Liver (tissue), 9 donors: Measurements from ENCODE around the gene CAPSL. TPM values are rescaled to one million over a fixed set of nuclear protein-coding genes. Genes with fewer than 3 reads are reported as not detected.

ENCODE experiments used
- DNase-seq: peaks from one replicate; pipeline ENCODE4 v3.0.0-alpha.2; 2017; ENCODE audit warnings: low spot score
- H3K27ac ChIP-seq, 2 donors: one replicate each; pipeline ENCODE4 v1.7.0; 2013; ENCODE audit warnings: inconsistent platforms in 2 of 2, low read length in 2 of 2, control low read depth in 1 of 2, low read depth in 1 of 2, mild to moderate bottlenecking in 1 of 2
- H3K27me3 ChIP-seq, 4 donors: one replicate each; pipeline versions ENCODE4 v1.6.1 to v1.7.0; 2013; ENCODE audit warnings: low read length in 3 of 4, inconsistent platforms in 1 of 4, mild to moderate bottlenecking in 1 of 4, moderate library complexity in 1 of 4; ENCODE audit not compliant: control insufficient read depth in 4 of 4, insufficient read depth in 4 of 4
- H3K36me3 ChIP-seq, 4 donors: one replicate each; pipeline versions ENCODE4 v1.6.1 to v1.7.0; 2013; ENCODE audit warnings: low read length in 3 of 4, mild to moderate bottlenecking in 3 of 4, low read depth in 1 of 4, moderate library complexity in 1 of 4; ENCODE audit not compliant: control insufficient read depth in 4 of 4, insufficient read depth in 3 of 4
- H3K4me1 ChIP-seq, 4 donors: one replicate each; pipeline versions ENCODE4 v1.6.1 to v1.7.0; 2013; ENCODE audit warnings: low read length in 3 of 4, mild to moderate bottlenecking in 3 of 4, moderate library complexity in 1 of 4; ENCODE audit not compliant: control insufficient read depth in 4 of 4, insufficient read depth in 4 of 4
- H3K4me3 ChIP-seq, 3 donors: one replicate each; pipeline versions ENCODE4 v1.6.1 to v1.7.0; 2013; ENCODE audit warnings: low read length in 3 of 3, control low read depth in 1 of 3, low read depth in 1 of 3, mild to moderate bottlenecking in 1 of 3
- H3K9ac ChIP-seq, 2 donors: one replicate each; pipeline ENCODE4 v1.7.0; 2013; ENCODE audit warnings: low read length in 2 of 2, mild to moderate bottlenecking in 2 of 2, moderate library complexity in 2 of 2, control low read depth in 1 of 2, low read depth in 1 of 2
- H3K9me3 ChIP-seq, 4 donors: one replicate each; pipeline versions ENCODE4 v1.6.1 to v1.7.0; 2013; ENCODE audit warnings: low read length in 3 of 4; ENCODE audit not compliant: control insufficient read depth in 4 of 4
- FOXA1 ChIP-seq: IDR thresholded peaks from 2 replicates; pipeline ENCODE4 v1.6.1; 2016; ENCODE audit warnings: antibody characterized with exemption
- FOXA2 ChIP-seq: IDR thresholded peaks from 2 replicates; pipeline ENCODE4 v1.6.1; 2016; ENCODE audit warnings: antibody characterized with exemption
- GABPA ChIP-seq, 2 donors: IDR thresholded peaks in 1 of 2; conservative IDR thresholded peaks in 1 of 2; 2 replicates each; pipeline ENCODE4 v1.6.1; 2016; ENCODE audit warnings: antibody characterized with exemption in 2 of 2, mild to moderate bottlenecking in 1 of 2, moderate library complexity in 1 of 2
- HNF4A ChIP-seq, 2 donors: conservative IDR thresholded peaks; 2 replicates each; pipeline ENCODE4 v1.6.1; 2016; ENCODE audit warnings: antibody characterized with exemption in 2 of 2, mild to moderate bottlenecking in 2 of 2
- NR2F2 ChIP-seq: IDR thresholded peaks from 2 replicates; pipeline ENCODE4 v1.6.1; 2016; ENCODE audit warnings: antibody characterized with exemption
- RAD21 ChIP-seq, 2 donors: IDR thresholded peaks; 2 replicates each; pipeline ENCODE4 v1.6.1; 2016; ENCODE audit warnings: antibody characterized with exemption in 2 of 2, mild to moderate bottlenecking in 2 of 2
- RXRA ChIP-seq, 2 donors: IDR thresholded peaks; 2 replicates each; pipeline ENCODE4 v1.6.1; 2017 to 2018; ENCODE audit warnings: antibody characterized with exemption in 2 of 2, mild to moderate bottlenecking in 1 of 2
- SP1 ChIP-seq: IDR thresholded peaks from 2 replicates; pipeline ENCODE4 v1.6.1; 2018; ENCODE audit warnings: antibody characterized with exemption, mild to moderate bottlenecking
- TAF1 ChIP-seq: conservative IDR thresholded peaks from 2 replicates; pipeline ENCODE4 v1.6.1; 2016; ENCODE audit warnings: antibody characterized with exemption, mild to moderate bottlenecking
- YY1 ChIP-seq: IDR thresholded peaks from 2 replicates; pipeline ENCODE4 v1.6.1; 2016; ENCODE audit warnings: antibody characterized with exemption, mild to moderate bottlenecking
- WGBS: extraction: QIAGEN DNeasy Blood & Tissue Kit; methylation state at CpG from one replicate; pipeline ENCODE4 v1.1.7; 2013; 5-methylcytosine and 5-hydroxymethylcytosine counted together
- polyA plus RNA-seq, 2 donors: library from polyadenylated mRNA; stranded (reverse) in 1 of 2; unstranded in 1 of 2; fragments of 200-250 nt in 1 of 2; fragments of >200 nt in 1 of 2; fragmentation: Nextera tagmentation in 1 of 2; extraction: Ambion mirVana in 1 of 2; gene quantifications; one replicate each; pipeline versions ENCODE4 v1.2.1 to v1.2.3, GENCODE V29; 2013 to 2015
- total RNA-seq, 2 donors: library from RNA; depleted of rRNA; stranded (reverse); fragments of >200 nt; gene quantifications; one replicate each; pipeline ENCODE4 v1.2.3, GENCODE V29; 2014
- TF ChIP-seq, protein P1 (sequence below): fragments of 150-350 bp; IDR thresholded peaks from 2 replicates; pipeline ENCODE4 v1.5.1; 2017; ENCODE audit warnings: improper control_type of control experiment, low read depth, low read length; ENCODE audit not compliant: missing input control
- TF ChIP-seq, protein P2 (sequence below): IDR thresholded peaks from 2 replicates; pipeline ENCODE4 v1.6.1; 2016; ENCODE audit warnings: antibody characterized with exemption
- TF ChIP-seq, protein P3 (sequence below): IDR thresholded peaks from 2 replicates; pipeline ENCODE4 v1.6.1; 2016; ENCODE audit warnings: antibody characterized with exemption
- donor health status: healthy.
- donor health status: healthy.
- donor health status: healthy.
- donor health status: healthy.
- donor health status: healthy.

Gene CAPSL
- total and polyA plus RNA-seq, 4 donors: 0.37 TPM; not detected in 3

DNA sequence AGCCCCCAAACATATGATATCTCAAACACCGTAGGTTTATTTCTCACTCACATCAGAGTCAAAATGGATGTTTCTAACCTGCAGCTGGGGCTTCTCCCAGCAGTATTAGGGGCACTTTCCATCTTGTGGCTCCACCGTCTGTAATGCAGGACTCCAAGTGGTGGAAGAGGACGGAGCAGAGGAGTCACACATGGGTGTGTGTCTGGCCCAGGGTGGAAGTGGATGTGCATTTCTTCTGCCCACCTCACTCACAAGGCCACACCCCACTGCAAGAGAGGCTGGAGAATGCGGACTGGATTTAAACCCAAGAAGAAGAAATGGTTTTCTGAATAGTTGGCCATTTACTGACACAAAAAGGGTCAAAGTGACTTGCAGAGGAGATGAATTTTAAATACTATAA is 67.8 kb downstream of the CAPSL start:
- Histone ChIP-seq H3K9ac (no peak overlapping the region), H3K27me3 (no peaks in the 10 kb centered on the region), H3K9me3 (no peaks in the 10 kb centered on the region), H3K4me3 (no peak overlapping the region), H3K36me3 (no peaks in the 10 kb centered on the region), H3K27ac (no peak overlapping the region), H3K4me1 (no peaks in the 10 kb centered on the region)
- DNase-seq: no peak
- no peak for TF ChIP-seq GABPA (IDR thresholded peaks at IDR 0.05 in 1 of 2, conservative IDR thresholded peaks at IDR 0.05 in 1 of 2)
- TF ChIP-seq, protein P1, sequence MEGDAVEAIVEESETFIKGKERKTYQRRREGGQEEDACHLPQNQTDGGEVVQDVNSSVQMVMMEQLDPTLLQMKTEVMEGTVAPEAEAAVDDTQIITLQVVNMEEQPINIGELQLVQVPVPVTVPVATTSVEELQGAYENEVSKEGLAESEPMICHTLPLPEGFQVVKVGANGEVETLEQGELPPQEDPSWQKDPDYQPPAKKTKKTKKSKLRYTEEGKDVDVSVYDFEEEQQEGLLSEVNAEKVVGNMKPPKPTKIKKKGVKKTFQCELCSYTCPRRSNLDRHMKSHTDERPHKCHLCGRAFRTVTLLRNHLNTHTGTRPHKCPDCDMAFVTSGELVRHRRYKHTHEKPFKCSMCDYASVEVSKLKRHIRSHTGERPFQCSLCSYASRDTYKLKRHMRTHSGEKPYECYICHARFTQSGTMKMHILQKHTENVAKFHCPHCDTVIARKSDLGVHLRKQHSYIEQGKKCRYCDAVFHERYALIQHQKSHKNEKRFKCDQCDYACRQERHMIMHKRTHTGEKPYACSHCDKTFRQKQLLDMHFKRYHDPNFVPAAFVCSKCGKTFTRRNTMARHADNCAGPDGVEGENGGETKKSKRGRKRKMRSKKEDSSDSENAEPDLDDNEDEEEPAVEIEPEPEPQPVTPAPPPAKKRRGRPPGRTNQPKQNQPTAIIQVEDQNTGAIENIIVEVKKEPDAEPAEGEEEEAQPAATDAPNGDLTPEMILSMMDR: no peak
- no peak for TF ChIP-seq FOXA2
- TF ChIP-seq RAD21 (IDR thresholded peaks at IDR 0.05): no peak
- TF ChIP-seq, protein P2, sequence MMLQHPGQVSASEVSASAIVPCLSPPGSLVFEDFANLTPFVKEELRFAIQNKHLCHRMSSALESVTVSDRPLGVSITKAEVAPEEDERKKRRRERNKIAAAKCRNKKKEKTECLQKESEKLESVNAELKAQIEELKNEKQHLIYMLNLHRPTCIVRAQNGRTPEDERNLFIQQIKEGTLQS: no peak
- WGBS: 94% methylated on average over 4 of the region's 4 CpGs

DNA sequence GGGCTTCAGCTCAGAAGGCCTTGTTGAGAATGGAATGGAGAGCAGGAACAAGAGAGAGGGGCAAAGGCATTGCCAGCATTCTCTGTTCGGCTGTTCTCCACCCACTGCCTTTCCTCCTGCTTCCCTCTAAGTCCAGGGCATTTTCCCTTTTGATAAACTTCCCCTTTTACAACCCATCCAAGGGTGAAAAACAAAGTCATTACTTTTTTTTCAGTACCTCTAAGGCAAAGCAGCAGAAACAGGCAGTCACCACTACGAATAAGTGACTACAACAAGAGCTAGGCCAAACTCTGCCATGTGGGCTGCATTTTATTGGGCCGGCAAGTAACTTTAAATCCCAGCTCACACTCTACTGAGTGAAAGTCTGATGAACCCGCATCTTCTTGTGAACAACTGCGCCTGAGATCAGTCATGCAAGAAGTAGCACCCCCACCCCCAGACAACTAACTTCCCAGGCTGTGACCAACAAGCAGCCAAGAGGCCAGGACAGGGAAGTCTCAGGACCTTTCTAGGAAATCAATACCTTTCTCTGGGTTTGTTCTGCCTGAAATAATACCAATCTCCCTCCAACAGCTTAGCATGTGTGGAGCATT is 68.6 kb downstream of the CAPSL start:
- TF ChIP-seq RXRA (IDR thresholded peaks at IDR 0.05) (no peak), FOXA1 (no peak), HNF4A (conservative IDR thresholded peaks at IDR 0.05) (no peak), NR2F2 (no peak), TAF1 (no peak)

DNA sequence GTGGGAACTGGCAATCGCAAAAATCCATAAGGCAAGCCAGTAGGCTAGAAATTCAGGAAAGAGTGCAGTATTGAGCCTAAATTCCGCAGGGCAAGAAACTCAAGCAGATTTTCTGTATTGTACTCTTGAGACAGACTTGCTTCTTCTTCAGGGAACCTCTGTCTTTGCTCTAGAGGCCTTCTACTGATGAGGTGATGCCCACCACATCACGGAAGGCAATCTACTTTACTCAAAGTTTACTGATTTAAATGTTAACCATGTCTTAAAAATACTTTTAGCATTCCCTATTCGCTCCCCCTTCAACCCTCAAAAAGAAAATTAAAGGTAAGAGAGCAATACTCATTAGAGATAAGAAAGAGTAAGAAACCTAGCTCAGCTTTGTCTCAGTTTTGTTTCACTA is 70.4 kb downstream of the CAPSL start:
- Histone ChIP-seq H3K9me3 (peaks cover 0 to 3% (median 0%) of the 10 kb centered on the region in 4 donors), H3K27me3 (no peaks in the 10 kb centered on the region), H3K9ac (no peak overlapping the region), H3K4me1 (no peaks in the 10 kb centered on the region), H3K27ac (no peak overlapping the region), H3K36me3 (no peaks in the 10 kb centered on the region), H3K4me3 (no peak overlapping the region)
- WGBS: 91% methylated on average over 4 of the region's 4 CpGs
- TF ChIP-seq, protein P2: no peak
- no peak for TF ChIP-seq GABPA (IDR thresholded peaks at IDR 0.05 in 1 of 2, conservative IDR thresholded peaks at IDR 0.05 in 1 of 2)
- TF ChIP-seq, protein P1: no peak
- TF ChIP-seq SP1: no peak
- TF ChIP-seq FOXA1: no peak
- no peak for TF ChIP-seq NR2F2
- no peak for TF ChIP-seq TAF1
- TF ChIP-seq, protein P3, sequence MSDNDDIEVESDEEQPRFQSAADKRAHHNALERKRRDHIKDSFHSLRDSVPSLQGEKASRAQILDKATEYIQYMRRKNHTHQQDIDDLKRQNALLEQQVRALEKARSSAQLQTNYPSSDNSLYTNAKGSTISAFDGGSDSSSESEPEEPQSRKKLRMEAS: no peak
- no peak for TF ChIP-seq YY1
- TF ChIP-seq RAD21 (IDR thresholded peaks at IDR 0.05): no peak
- no peak for DNase-seq

More for the DNA sequence above, 68.6 kb downstream of the CAPSL start:
- no peaks in the 10 kb centered on the region for H3K36me3 ChIP-seq
- no peaks in the 10 kb centered on the region for H3K9me3 ChIP-seq
- no peak for DNase-seq
- H3K27ac ChIP-seq: no peak overlapping the region
- H3K9ac ChIP-seq: no peak overlapping the region
- no peaks in the 10 kb centered on the region for H3K4me1 ChIP-seq
- H3K27me3 ChIP-seq: no peaks in the 10 kb centered on the region
- H3K4me3 ChIP-seq: no peak overlapping the region
- WGBS: 86% methylated on average over 5 of the region's 5 CpGs
